GM21390 (cell line): ENCODE measurements around the gene ZNF764.
"Not testable (repeated sequence)": the region's sequence is repeated elsewhere in the genome, so short reads cannot be mapped to it uniquely, and the experiment has no call there.

Source experiments
- ATAC-seq: cut with Tn5 transposase; IDR thresholded peaks from one replicate; pipeline ENCODE4 v1.9.1; 2021; ENCODE audit not compliant: unreplicated experiment

Gene ZNF764

DNA sequence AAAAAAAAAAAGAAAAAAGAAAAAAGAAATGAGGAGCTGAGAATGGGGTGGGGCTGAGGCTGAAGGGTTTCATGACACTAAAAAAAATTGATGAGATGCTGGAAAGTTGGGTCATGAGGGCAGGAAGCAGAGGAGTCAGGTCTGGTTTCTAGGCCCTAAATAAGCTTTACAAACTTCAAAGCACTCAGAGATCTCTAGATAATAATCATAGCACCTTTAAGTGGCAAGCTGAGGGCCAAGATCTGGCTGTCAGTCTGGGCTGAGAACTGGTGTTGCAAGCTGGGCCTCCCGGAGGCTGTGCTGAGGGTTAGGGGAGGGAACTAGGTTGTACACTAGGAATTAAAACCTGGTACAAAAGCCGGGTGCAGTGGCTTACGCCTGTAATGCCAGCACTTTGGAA lies 6.4 kb downstream of the ZNF764 start:
- ATAC-seq: no peak

DNA sequence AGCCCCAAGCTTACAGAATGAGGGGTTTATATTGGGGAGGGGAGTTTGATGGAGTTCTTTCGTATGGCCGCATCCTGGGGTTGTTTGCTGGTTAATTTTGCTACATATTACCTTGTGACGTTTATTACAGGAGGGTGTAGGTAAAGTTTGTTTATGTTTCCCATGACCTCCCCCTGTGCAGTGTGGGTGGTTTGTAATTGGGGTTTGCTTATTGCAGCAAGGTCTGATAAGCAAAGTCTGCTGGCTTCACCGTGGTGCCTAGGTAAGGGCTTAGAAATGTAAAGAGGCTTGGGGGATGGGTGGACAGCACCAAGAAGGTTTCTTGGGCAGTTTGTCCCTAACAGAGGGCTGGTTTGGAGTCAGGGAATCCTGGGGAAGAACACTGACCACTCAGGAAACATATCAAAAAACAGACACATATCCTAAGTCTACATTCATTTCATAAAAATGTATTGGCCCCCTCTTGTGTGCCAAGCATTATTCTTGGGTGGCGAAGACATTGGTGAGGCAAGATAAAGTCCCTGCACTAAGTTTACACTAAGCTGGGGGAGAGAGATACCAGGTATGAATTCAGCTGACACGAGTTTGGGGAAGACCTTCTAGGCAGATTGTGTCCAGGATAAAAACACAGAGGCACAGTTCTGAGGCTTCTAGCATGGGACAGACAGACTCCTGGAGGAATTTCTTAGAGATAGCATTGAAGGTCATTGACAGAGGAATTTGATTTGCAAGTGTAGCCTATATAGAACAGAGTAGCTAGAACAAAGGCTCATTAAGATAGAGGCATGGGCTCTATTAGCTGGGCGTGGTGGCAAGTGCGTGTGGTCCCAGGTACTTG lies 9.5 kb downstream of the ZNF764 start:
- ATAC-seq: no peak

GRCh38 chr16:30546115-30546514 lies 12.1 kb downstream of the ZNF764 start:
- no peak for ATAC-seq

DNA sequence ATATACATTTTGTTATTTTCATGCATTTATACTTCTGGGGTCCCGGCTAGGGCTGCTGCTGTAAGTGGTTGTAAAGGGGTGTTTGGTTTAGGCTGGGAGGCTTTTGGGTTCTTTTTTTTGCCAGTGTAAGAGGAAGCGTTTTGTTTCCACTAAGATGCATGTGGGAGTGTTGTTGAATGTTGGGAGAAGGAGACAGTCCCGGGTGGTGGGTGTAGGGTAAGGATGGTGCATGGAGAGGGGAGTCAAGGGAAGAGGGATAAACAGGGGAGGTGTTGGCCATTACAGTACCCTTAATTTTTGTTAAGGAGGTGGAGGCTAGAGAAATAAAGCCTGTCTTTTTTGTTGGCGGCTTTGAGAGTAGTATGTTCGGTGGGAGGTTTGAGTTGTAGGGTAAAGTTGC lies 15.1 kb downstream of the ZNF764 start:
- no peak for ATAC-seq

- no peak for ATAC-seq
Measured at GRCh38 chr16:30541502-30542329, 16.5 kb downstream of the ZNF764 start.

- ATAC-seq: not testable (repeated sequence)
Measured at GRCh38 chr16:30540916-30541464, 17.2 kb downstream of the ZNF764 start.

DNA sequence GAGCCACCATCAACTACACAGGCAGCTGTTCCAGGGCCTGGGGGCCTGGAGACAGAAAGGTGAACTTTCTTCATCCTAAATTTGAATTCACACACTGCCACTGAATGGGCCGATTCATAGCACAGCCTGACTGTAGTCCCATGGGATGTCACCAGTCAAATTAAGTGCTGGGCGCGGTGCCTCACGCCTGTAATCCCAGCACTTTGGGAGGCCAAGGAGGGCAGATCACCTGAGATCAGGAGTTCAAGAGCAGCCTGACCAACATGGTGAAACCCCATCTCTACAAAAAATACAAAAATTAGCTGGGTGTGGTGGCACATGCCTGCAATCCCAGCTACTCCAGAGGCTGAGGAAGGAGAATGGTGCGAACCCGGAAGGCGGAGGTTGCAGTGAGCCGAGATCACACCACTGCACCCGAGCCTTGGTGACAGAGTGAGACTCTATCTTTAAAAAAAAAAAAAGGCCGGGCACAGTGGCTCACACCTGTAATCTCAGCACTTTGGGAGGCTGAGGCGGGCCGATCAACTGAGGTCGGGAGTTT lies 18.1 kb downstream of the ZNF764 start:
- not testable (repeated sequence) for ATAC-seq

- no peak for ATAC-seq
Measured at GRCh38 chr16:30539000-30539964, 18.9 kb downstream of the ZNF764 start.

DNA sequence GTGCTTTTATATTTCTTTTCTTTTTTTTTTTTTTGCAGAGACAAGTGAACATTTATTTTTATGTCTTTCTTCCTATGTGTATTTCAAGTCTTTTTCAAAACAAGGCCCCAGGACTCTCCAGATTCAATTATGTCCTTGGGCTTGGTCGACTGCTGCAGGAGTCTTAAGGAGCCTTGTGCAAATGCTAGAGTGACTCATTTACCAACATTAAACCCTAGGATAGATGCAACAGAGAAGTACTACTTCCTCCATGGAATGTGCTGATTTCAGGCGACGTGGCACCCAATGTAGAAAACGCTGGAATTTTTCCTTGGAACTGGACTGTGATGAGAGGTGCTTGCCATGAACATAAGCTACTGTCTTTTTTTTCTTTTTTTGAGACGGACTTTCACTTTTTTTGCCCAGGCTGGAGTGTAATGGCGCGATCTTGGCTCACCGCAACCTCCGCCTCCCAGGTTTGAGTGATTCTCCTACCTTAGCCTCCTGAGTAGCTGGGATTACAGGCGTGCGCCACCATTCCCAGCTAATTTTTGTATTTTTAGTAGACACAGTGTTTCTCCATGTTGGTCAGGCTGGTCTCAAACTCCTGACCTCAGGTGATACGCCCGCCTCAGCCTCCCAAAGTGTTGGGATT lies 21.7 kb downstream of the ZNF764 start:
- not testable (repeated sequence) for ATAC-seq

GRCh38 chr16:30535777-30536190 lies 22.4 kb downstream of the ZNF764 start:
- no peak for ATAC-seq

- ATAC-seq: no peak
Measured at GRCh38 chr16:30535106-30535776, 22.9 kb downstream of the ZNF764 start.

DNA sequence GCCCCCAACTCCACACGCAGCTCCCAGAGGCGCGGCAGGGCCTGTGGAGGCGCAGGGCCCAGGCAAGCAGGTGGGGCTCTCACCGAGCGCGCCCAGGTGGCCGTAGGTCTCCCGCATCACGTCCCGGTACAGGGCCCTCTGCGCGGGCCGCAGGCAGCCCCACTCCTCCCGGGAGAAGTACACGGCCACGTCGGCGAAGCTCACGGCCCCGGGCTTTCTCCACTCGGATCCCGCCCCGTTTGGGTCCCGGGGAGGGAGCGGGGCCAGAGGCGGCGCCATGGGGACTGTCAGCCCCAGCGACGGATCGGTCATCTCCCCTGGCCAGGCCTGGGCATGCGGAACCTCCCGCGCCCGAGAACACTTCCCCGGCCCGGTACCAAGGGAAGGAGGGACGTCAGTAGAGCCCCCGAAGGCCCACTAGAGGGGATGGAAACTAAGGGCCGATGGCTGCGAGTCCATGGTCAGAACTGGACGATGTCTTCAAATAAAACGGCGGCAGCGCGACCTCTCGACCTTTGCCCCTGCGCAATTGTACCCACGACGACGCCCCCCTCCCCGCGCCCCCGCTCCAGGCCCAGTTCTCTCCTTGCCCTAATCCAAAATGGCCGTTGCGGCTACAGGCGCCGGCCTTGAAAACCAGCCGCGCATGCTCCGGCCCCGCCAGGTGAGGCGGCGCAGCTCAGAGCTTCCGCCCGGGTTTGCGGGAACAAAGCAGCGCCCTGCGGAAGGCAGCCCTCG lies 23.6 kb downstream of the ZNF764 start, which contains the start of gene ZNF747:
ZNF747 (minus strand) TSS at position 491 of the 738 bp plus-strand sequence; CDS start at position 312, 179 bp downstream.
- ATAC-seq: no peak

- no peak for ATAC-seq
Measured at GRCh38 chr16:30533748-30534367, 24.3 kb downstream of the ZNF764 start.

- ATAC-seq: no peak
Measured at GRCh38 chr16:30533146-30533522, 25.0 kb downstream of the ZNF764 start.

DNA sequence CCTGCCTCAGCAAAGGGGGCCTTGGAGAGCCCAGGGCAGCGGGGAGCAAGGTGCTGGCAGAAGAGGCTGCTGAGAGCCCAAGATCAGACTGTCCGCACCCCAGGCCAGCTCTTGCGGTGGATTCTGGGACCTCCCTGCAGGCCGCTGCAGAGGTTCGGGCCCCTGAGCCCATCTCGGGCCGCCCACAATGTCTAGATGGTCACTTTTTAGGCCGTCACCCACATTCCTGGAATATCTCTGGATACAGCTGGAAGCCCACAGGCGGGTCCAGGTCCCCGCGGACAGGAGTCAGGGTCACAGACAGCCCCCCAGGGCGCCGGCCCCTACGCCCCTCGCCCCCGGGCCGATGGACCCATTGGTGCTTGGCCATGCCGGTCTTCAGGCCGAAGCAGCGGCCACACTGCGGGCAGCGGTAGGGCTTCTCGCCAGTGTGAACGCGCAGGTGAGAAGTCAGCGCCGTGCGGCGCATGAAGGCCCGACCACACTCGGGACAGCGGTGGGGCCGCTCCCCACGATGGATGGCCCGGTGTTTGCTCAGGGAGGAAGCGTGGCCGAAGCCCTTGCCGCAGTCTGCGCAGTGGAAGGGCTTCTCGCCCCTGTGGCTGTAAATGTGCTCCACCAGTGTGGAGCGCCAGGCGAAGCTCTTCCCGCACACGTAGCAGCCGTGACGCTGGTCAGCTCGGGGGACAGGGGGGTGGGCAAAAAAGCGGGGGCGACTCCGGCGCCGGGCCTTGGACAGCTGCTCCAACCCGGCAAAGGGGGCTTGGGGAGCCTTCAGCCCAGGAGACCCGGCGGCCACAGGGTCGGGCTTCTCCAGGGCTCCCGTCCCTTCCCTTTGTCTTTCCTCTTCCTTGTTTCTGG lies 25.7 kb downstream of the ZNF764 start:
- ATAC-seq: no peak

DNA sequence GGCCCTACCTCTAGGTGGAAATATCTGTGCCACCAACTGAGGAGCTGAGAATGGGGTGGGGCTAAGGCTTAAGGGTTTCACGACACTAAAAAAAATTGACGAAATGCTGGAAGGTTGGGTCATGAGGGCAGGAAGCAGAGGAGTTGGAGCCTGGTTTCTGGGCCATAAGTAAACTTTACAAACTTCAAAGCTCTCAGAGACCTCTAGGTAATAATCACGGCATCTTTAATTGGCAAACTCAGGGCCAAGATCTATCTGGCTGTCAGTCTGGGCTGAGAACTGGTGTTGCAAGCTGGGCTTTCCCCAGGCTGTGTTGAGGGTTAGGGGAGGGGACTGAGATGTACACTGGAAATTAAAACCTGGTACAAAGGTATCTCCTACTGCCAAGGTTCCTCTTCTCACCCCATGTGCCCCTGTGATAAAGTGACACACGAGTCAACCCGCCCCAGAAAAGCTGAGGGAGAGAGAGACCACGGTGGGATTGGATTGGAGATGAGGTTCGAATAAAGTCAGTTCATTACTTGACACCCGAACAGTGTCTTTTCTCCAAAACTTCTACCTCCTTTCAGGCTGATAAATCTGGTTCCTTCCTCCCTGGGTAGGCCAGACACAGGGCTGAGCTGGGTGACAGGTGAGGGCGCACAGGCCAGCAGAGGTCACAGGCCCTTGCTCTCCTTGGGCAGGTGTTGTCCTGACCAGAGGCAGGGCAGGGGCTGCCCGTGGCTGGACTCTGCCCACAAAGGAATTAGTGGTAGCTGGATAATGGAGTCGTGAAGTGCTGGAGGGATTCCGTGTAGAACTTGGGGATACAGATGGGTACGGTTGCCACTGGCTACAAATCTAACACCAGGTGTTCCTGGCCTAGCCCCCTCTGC lies 27.8 kb downstream of the ZNF764 start:
- ATAC-seq: no peak
